Right renal pelvis (tissue), 4 donors: ENCODE measurements around the gene CEP57L1. TPM values are rescaled to one million over a fixed set of nuclear protein-coding genes. Genes with fewer than 3 reads are reported as not detected.
"Not testable (repeated sequence)": the region's sequence is repeated elsewhere in the genome, so short reads cannot be mapped to it uniquely, and the experiment has no call there.

ENCODE experiments used
- DNase-seq, 4 donors: peaks; one replicate each; pipeline ENCODE4 v3.0.0-alpha.2; 2013; ENCODE audit warnings: low read depth in 4 of 4, low spot score in 3 of 4, missing footprints in 1 of 4
- polyA plus RNA-seq, 4 donors: library from polyadenylated mRNA; unstranded; fragments of 120-200 nt; gene quantifications; one replicate each; pipeline ENCODE4 v1.2.1, GENCODE V29; 2013; ENCODE audit not compliant: insufficient read length in 4 of 4

CEP57L1 gene
- polyA plus RNA-seq, 4 donors: 20.9 to 24.6 (median 22.3) TPM

GRCh38 chr6:109073344-109074132 is 21.8 kb upstream of the CEP57L1 start:
- peak in 2 of 4 donors; percentile 56 to 58 for DNase-seq

GRCh38 chr6:109074133-109074415 is 21.2 kb upstream of the CEP57L1 start:
- no peak for DNase-seq

GRCh38 chr6:109075934-109076333 is 19.4 kb upstream of the CEP57L1 start:
- no peak for DNase-seq

- DNase-seq: no peak
These were observed 18.9 kb upstream of the CEP57L1 start for GRCh38 chr6:109076377-109076776.

GRCh38 chr6:109079981-109080380 is 15.3 kb upstream of the CEP57L1 start:
- DNase-seq: no peak

- DNase-seq: no peak
These were observed 14.3 kb upstream of the CEP57L1 start for GRCh38 chr6:109081026-109081425.

GRCh38 chr6:109081516-109082187 is 13.7 kb upstream of the CEP57L1 start:
- DNase-seq: no peak

GRCh38 chr6:109082188-109082577 is 13.1 kb upstream of the CEP57L1 start:
- no peak for DNase-seq

GRCh38 chr6:109083657-109084056 is 11.7 kb upstream of the CEP57L1 start:
- DNase-seq: no peak

- not testable (repeated sequence) for DNase-seq
These were observed 11.2 kb upstream of the CEP57L1 start for GRCh38 chr6:109084146-109084545.

- DNase-seq: no peak
These were observed 7.5 kb upstream of the CEP57L1 start for GRCh38 chr6:109087661-109088264.

GRCh38 chr6:109088995-109089394 is 6.3 kb upstream of the CEP57L1 start:
- DNase-seq: no peak

- DNase-seq: no peak
These were observed 3.8 kb upstream of the CEP57L1 start for GRCh38 chr6:109091314-109092024.

- no peak for DNase-seq
These were observed 3.2 kb upstream of the CEP57L1 start for GRCh38 chr6:109092074-109092473.

GRCh38 chr6:109093732-109094415 is 1.4 kb upstream of the CEP57L1 start:
- DNase-seq: no peak

GRCh38 chr6:109094416-109095035 is 781 bp upstream of the CEP57L1 start, which contains the start of gene SESN1:
Gene SESN1, minus strand, starts transcription at chr6:109094846. Its CDS starts 773 bp downstream, at chr6:109094073.
- DNase-seq: peak; percentile 79 to 85 (median 84)

GRCh38 chr6:109095835-109096084 is 453 bp downstream of the CEP57L1 start:
- DNase-seq: no peak

- no peak for DNase-seq
These were observed 901 bp downstream of the CEP57L1 start for GRCh38 chr6:109096208-109096607.

GRCh38 chr6:109097661-109098060 is 2.4 kb downstream of the CEP57L1 start:
- DNase-seq: no peak

- no peak for DNase-seq
These were observed 7.5 kb downstream of the CEP57L1 start for GRCh38 chr6:109102762-109103161.
